HG03135 (cell line): ENCODE data around the gene PALLD.

Experiments
- ATAC-seq: cut with Tn5 transposase; IDR thresholded peaks from one replicate; pipeline ENCODE4 v1.9.1; 2021; ENCODE audit warnings: mild to moderate bottlenecking, moderate library complexity; ENCODE audit not compliant: unreplicated experiment

Gene PALLD

GRCh38 chr4:168585168-168586091 is 88.6 kb downstream of the PALLD start:
- peak; percentile 83 for ATAC-seq

GRCh38 chr4:168586926-168587325 is 90.1 kb downstream of the PALLD start:
- no peak for ATAC-seq

DNA sequence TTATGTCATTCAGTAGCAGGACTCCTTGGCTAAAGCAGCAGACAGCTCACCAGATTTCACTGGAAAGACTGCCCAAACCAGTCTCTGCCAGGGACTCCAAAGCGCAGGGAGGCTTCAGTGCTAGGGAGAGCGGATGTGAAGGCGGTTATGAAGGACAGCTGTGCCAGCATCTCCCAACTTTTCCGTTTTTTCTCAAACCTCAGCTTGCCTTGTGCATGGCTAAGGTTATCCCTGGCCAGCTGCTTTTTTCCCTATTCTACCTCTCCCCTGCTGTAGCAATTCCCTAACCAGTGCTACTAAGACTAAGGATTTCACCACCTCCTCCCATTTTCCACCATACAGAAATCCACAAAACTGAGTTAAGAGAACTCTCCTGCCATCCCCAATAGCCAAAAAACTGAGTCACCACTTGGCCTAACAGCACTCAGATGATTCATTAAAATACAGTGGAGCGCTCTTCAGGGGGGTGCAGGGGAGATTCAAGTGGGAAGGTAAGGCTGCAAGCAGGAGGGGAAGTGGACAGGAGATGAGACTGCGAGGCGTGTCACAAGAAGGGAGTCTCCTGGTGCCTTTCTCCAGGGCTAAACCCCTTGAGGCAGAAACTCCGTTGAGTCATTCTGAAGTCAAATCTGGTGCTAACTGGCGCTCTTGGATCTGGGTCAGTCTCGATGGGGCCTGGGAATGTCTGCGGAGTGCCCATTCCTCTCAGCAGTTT is 90.7 kb downstream of the PALLD start:
- ATAC-seq: no peak

DNA sequence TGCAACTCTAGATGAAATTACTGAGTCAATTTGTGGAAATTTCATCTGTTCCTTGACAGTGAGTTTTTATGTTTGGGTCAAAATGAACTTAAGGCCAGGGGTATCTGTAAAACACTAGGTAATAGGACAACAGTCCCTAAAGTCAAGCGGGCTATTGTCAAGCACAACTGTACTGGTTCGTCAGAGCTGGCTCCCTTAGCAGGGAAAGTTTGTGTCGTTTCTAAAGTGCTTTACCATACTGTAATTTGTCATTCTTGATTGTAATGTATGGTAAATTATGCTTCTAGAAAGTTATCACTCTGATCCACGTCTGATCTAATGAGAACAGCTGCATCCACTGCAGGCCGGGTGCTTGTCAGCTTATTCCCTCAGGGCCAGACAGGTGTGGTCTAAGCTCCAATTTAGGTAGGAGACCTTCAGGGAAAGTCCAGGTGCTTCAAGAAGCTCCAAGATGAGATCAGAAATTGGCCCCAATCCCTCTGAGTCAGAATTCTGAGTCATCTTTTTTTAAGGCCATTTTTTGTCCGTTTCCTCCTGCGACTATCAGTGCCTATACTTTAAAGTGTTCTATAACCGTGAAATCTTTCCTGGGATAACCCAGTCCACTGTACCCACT is 92.2 kb downstream of the PALLD start:
- no peak for ATAC-seq

GRCh38 chr4:168592676-168593075 is 95.8 kb downstream of the PALLD start:
- no peak for ATAC-seq

- ATAC-seq: no peak
These were observed 96.5 kb downstream of the PALLD start for GRCh38 chr4:168593399-168593798.

- ATAC-seq: no peak
These were observed 97.3 kb downstream of the PALLD start for GRCh38 chr4:168594121-168594520.

DNA sequence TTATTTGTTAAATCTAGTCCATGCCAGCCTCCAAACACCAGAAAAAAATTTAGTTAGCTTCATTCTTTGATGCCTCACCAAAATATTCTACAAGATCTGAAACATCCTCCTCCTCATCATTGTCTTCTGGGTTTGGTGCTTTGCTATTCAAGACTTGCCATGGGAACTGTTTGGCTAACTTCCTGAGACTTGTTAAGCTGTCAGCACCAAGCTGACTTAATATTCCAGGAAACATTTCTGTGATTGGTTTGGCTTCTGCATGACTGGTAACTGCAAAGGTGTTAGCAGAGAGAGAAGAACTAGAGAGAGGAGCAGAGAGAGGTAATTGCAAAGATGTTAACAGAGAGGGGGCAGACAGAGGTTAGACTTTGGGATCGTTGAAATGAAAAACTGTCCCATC is 101.3 kb downstream of the PALLD start:
- no peak for ATAC-seq

- no peak for ATAC-seq
These were observed 104.1 kb downstream of the PALLD start for GRCh38 chr4:168600796-168601583.

- no peak for ATAC-seq
These were observed 105.0 kb downstream of the PALLD start for GRCh38 chr4:168601899-168602298.

DNA sequence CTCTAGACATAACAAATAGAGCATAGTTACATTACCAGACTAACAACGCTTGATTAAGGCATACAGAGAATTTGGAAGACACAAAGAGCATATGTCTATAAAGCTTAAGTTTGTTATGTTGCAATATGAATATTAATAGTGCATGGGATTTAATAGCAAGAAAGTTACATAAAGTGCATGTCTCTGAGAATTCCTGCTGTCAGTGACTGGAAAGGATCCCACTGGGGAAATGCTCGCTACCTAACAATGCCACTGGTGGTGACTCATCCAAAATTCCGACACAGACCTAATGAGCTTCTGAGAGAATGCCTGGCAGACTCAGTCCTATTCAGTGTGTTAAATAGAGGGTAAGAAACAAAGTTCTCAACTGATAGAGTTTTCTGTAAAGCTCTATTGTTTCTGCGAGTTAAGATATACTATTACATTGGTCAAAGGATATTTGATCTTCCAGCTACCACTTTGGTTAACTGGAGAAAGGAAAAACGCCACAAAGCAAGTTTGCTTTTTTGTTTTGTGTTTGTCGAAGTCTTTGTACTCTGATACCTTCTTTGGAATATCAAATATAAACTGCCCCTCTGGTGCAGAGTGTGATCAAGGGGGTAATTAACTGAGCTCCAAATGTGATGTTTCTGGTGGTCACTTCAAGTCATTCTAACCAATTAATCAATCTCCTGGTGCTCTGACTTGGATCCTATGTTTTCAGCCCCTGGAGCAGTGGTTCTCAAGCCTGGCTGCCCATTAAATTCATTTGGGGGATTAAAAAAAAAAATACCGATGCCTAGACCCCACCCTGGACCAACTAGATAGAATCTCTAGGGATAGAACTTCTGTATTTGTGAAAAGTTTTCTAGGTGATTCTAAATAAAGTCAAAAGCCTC is 107.9 kb downstream of the PALLD start:
- no peak for ATAC-seq

DNA sequence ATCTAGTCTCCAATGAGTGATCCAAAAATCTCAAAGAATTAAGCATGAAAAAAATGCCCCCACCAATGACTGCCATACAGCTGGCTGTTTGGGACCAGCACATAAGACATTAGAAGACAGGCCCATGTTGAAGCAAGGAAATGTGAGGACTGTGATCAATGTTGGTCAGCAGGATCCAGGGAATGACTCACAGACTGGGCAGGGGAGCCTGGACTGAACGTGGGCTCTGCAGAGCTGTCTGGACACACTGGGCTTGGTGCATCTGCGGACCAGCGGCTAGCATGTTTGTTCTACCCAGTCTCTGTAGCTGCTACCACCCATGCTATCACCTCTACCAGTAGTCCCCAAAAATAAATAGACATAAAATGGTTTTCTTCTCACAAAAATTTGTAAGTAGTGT is 108.6 kb downstream of the PALLD start:
- ATAC-seq: no peak

DNA sequence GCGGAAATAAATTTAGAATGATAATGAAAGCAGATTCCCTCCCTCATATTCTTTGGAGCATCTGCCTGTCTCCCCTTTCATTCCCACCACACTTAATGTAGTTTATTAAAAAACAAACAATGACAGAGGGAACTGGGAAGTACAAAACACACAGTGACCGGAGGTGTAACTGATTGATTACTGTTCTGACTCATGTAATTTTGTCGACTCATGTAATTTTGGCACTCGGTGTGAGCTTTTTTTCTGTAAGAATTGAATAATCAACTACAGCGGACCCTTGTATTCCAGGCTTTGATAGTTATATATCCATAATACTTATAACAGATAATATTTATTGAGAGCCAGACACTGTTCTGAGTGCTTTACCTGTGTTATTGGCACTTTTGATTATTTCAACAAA is 110.4 kb downstream of the PALLD start:
- ATAC-seq: no peak

GRCh38 chr4:168608771-168609170 is 111.9 kb downstream of the PALLD start:
- no peak for ATAC-seq

GRCh38 chr4:168609369-168609768 is 112.5 kb downstream of the PALLD start:
- no peak for ATAC-seq

- no peak for ATAC-seq
These were observed 114.2 kb downstream of the PALLD start for GRCh38 chr4:168610911-168611530.

- no peak for ATAC-seq
These were observed 115.7 kb downstream of the PALLD start for GRCh38 chr4:168612450-168613135.

- ATAC-seq: no peak
These were observed 117.0 kb downstream of the PALLD start for GRCh38 chr4:168613869-168614268.
